Panc1 (cell line): ENCODE data around the gene FERMT3.

ENCODE experiments used
- CTCF ChIP-seq: fragments of 450-650 bp; IDR thresholded peaks from 2 replicates; pipeline ENCODE4 v1.5.1; 2017; ENCODE audit warnings: mild to moderate bottlenecking
- POLR2AphosphoS5 ChIP-seq: IDR thresholded peaks from 2 replicates; pipeline ENCODE4 v1.6.1; 2012; ENCODE audit warnings: mild to moderate bottlenecking, low read depth, low read length, moderate library complexity
- SIN3A ChIP-seq: IDR thresholded peaks from 2 replicates; pipeline ENCODE4 v1.6.1; 2012; ENCODE audit warnings: low read depth, mild to moderate bottlenecking, low read length, moderate library complexity, borderline replicate concordance; ENCODE audit not compliant: insufficient read depth
- TCF7L2 ChIP-seq: IDR thresholded peaks from 2 replicates; pipeline ENCODE4 v1.6.1; 2011; ENCODE audit warnings: mild to moderate bottlenecking, low read depth, low read length, inconsistent platforms

GRCh38 chr11:64248578-64248977 lies 42.1 kb downstream of the FERMT3 start:
- TF ChIP-seq CTCF = no peak
- no peak for TF ChIP-seq SIN3A
- no peak for TF ChIP-seq POLR2AphosphoS5
- TF ChIP-seq TCF7L2 = no peak
